ENCODE data around the gene GALNT17.

Gene GALNT17

DNA sequence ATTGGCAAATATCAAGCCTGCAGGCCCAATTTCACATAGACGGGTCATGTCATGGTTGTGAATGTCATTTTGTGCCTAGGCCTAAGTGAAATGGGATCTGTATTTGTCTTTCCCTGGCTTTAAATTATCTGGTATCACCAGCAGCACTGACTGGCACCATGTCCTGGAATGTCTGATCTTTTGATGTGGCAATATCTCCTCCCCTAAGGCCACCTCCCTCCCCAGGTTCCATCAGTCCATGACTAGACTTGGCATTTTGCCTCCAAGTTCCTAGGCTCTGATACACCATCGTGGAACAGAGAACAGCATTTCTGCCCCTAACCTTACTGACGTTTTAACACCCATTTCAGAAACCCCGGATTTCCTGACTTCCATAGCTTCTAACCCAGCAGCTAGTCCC lies 513.9 kb downstream of the GALNT17 start:
- TF ChIP-seq, protein P1, sequence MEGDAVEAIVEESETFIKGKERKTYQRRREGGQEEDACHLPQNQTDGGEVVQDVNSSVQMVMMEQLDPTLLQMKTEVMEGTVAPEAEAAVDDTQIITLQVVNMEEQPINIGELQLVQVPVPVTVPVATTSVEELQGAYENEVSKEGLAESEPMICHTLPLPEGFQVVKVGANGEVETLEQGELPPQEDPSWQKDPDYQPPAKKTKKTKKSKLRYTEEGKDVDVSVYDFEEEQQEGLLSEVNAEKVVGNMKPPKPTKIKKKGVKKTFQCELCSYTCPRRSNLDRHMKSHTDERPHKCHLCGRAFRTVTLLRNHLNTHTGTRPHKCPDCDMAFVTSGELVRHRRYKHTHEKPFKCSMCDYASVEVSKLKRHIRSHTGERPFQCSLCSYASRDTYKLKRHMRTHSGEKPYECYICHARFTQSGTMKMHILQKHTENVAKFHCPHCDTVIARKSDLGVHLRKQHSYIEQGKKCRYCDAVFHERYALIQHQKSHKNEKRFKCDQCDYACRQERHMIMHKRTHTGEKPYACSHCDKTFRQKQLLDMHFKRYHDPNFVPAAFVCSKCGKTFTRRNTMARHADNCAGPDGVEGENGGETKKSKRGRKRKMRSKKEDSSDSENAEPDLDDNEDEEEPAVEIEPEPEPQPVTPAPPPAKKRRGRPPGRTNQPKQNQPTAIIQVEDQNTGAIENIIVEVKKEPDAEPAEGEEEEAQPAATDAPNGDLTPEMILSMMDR (IDR thresholded peaks at IDR 0.05; ENCODE audit: low read depth, low read length, missing control alignments) = no peak
- no peak for DNase-seq (ENCODE audit: extremely low read depth, low read depth)
- no peak overlapping the region for H3K4me3 ChIP-seq (replicated peaks; ENCODE audit: low read depth, low read length)

DNA sequence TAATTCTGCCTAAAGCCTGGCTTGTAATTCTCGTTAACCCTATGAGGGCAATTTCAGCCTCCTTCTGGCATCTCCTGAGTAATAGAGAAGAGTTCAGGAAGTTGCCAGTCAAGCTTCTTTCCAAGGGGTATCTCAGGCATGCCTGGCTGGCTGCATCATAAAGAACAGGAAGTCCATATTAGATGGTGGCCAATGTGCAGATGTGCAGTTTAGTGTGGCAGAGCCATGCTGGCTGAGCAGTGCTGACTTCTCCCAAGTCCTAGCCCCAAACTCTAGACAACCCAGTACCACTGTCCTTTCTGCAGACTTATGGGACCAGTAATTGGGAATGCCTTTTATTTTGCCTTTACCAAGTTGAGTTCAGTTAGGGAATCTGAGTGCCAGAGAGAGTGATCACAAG lies 517.9 kb downstream of the GALNT17 start:
- H3K4me3 ChIP-seq (replicated peaks; ENCODE audit: low read depth, low read length) = no peak overlapping the region
- TF ChIP-seq, protein P1 (IDR thresholded peaks at IDR 0.05; ENCODE audit: low read depth, low read length, missing control alignments) = no peak
- DNase-seq (ENCODE audit: extremely low read depth, low read depth) = no peak

DNA sequence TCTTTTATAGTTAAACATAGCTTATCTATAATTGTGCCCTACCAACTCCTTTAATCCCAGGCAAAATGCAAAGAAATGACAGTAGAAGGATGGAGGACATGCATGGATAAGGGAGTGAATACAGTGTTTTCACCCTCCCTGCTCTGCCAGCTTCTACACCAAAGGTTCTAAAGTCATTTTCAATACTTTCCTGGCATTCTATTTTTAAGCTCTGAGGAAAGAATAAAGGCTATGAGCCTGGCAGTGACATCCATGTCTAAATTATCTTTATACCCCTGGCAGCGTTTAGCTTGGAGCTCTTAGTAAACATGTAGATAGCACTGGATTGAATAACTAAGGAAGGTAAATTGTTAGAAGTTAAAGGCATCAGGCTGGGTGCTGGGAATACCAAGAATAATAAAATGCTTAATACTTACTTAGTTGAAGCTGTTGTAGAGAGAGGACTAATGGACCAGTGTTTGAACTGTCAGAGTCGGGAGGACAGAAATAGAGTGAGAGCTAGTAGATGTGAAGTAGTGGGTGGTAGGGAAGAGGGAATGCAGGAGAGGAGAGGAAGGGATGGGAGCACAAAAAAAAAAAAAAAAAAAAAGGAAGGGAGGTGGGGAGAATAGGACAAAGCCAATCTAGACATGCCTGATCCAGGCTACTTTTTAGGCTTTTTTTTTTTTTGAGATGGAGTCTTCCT lies 518.9 kb downstream of the GALNT17 start:
- TF ChIP-seq, protein P1 (IDR thresholded peaks at IDR 0.05; ENCODE audit: low read depth, low read length, missing control alignments) = no peak
- H3K4me3 ChIP-seq (replicated peaks; ENCODE audit: low read depth, low read length) = no peak overlapping the region
- no peak for DNase-seq (ENCODE audit: extremely low read depth, low read depth)

DNA sequence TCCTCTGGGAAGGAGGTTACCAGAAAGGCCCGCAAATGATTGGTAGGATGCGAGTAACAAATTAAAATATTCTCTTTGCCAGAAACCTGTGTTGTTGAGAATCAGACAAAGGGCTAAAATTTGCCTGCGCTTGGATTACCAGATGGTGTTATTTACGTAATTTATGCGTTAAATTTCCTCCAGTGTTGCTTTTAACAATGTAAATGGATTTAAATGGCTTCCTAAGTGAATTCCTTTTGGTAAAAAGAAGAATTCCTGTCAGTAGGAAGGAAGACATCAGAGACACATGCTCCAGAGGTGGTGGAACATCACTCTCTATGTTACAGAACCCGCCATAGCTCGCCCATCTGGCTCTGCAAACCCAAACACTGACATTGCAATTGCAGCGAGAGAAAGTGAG lies 520.6 kb downstream of the GALNT17 start:
- TF ChIP-seq, protein P1 (IDR thresholded peaks at IDR 0.05; ENCODE audit: low read depth, low read length, missing control alignments) = no peak
- H3K4me3 ChIP-seq (replicated peaks; ENCODE audit: low read depth, low read length) = no peak overlapping the region
- DNase-seq (ENCODE audit: extremely low read depth, low read depth) = no peak

DNA sequence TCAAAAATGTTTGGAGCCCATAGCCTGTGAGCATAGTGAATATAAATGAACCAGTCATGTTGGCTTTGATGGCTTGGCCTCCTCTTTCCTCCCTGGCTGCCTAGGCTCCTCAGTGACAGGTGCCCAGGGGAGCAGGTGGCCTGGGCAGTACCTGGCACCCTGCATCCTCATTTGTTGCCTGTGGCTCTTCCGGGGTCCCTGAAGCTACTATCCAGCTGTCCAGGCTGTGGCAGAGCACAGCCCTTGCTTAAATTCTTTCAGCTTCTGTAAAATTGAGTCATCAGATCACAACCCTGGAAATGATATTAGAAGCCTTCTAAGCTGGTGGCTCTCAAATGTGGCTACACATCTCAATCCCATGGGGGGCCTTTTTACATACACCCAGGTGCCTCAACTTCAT lies 525.4 kb downstream of the GALNT17 start:
- DNase-seq (ENCODE audit: extremely low read depth, low read depth) = no peak
- TF ChIP-seq, protein P1 (IDR thresholded peaks at IDR 0.05; ENCODE audit: low read depth, low read length, missing control alignments) = no peak
- no peak overlapping the region for H3K4me3 ChIP-seq (replicated peaks; ENCODE audit: low read depth, low read length)

DNA sequence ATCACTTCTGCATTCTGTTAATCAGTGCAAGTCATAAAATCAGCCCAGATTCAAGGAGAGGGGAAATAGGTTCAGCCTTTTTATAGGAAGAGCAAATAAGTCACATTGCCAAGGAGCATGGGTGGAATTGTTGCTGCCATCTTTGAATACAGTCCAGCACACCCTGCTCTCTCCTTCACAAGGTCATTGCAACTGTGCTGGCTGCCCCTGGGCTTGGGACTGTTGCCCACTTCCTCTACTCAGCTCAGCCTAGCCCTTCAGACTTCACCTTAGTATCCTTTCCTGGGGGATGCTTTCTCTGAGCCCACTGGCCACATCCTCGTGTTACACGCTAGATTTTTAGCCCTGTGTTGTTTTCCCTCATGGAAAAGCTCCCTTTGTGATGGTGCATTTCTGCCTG lies 527.7 kb downstream of the GALNT17 start:
- DNase-seq (ENCODE audit: extremely low read depth, low read depth) = no peak
- TF ChIP-seq, protein P1 (IDR thresholded peaks at IDR 0.05; ENCODE audit: low read depth, low read length, missing control alignments) = no peak
- no peak overlapping the region for H3K4me3 ChIP-seq (replicated peaks; ENCODE audit: low read depth, low read length)

Measured in HFF-Myc (cell line).